Activated CD8-positive, alpha-beta memory T cell treated with anti-CD3 and anti-CD28 coated beads, Interleukin-2, amount 50 U/mL, for 24 hours (primary cell): ENCODE results near the gene ANKMY1.

ENCODE experiments used
- DNase-seq: peaks from one replicate; pipeline ENCODE4 v3.0.0-alpha.2; 2020; ENCODE audit errors: extremely low read depth

Gene ANKMY1

GRCh38 chr2:240581811-240582210, 24.0 kb upstream of the ANKMY1 start:
- no peak for DNase-seq

- no peak for DNase-seq
Observed at GRCh38 chr2:240579771-240580614, 22.2 kb upstream of the ANKMY1 start.

- no peak for DNase-seq
Observed at GRCh38 chr2:240579071-240579762, 21.4 kb upstream of the ANKMY1 start.

GRCh38 chr2:240578488-240578887, 20.7 kb upstream of the ANKMY1 start:
- no peak for DNase-seq

GRCh38 chr2:240578110-240578450, 20.3 kb upstream of the ANKMY1 start:
- DNase-seq: no peak

GRCh38 chr2:240577281-240578109, 19.7 kb upstream of the ANKMY1 start:
- no peak for DNase-seq

GRCh38 chr2:240576436-240577205, 18.8 kb upstream of the ANKMY1 start:
- DNase-seq: no peak

GRCh38 chr2:240576036-240576435, 18.2 kb upstream of the ANKMY1 start:
- DNase-seq: no peak

GRCh38 chr2:240575101-240575965, 17.5 kb upstream of the ANKMY1 start:
- DNase-seq: no peak

- DNase-seq: no peak
Observed at GRCh38 chr2:240574386-240575100, 16.8 kb upstream of the ANKMY1 start.

GRCh38 chr2:240573516-240574385, 16.0 kb upstream of the ANKMY1 start:
- DNase-seq: no peak

GRCh38 chr2:240573071-240573515, 15.3 kb upstream of the ANKMY1 start:
- DNase-seq: no peak

GRCh38 chr2:240572141-240573031, 14.6 kb upstream of the ANKMY1 start:
- DNase-seq: no peak

- no peak for DNase-seq
Observed at GRCh38 chr2:240571314-240571973, 13.7 kb upstream of the ANKMY1 start.

- no peak for DNase-seq
Observed at GRCh38 chr2:240570531-240571313, 12.9 kb upstream of the ANKMY1 start.

- no peak for DNase-seq
Observed at GRCh38 chr2:240569998-240570530, 12.3 kb upstream of the ANKMY1 start.
